A673 (cell line): ENCODE results near the gene ARMH3.

Experiments used
- EZH2 ChIP-seq: fragments of 200-600 bp; sonication (generic); IDR thresholded peaks from 2 replicates; pipeline ENCODE4 v1.6.1; 2017; ENCODE audit warnings: borderline replicate concordance, low read depth, mild to moderate bottlenecking, mixed read lengths, antibody characterized with exemption, low read length; ENCODE audit not compliant: poor library complexity, severe bottlenecking
- TF ChIP-seq, protein P1 (sequence below): fragments of 300-800, 200-600 bp; sonication (generic); conservative IDR thresholded peaks from 2 replicates; pipeline ENCODE4 v1.5.1; 2017; ENCODE audit warnings: low read depth, mild to moderate bottlenecking, antibody characterized with exemption, low read length, moderate library complexity, mixed read lengths

DNA sequence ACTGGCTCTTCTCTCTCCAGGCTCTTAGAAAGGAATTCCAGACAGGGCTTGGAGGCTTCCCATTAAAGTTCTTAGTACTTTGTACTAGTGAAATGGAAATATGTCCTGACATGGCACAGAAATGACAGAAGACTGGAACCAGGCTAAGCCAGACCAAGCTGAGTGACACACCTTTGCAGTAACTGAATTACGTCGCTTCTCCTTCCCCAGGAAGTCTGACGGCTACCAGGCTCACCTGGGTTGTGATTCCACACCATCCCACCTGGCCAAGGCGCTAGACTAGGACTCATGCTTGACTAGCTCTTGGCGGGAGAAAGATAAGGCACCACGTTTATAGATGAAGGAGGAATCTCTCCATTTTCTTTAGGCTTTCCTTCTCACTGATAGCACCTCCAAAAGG is 161.7 kb downstream of the ARMH3 start:
- TF ChIP-seq, protein P1, sequence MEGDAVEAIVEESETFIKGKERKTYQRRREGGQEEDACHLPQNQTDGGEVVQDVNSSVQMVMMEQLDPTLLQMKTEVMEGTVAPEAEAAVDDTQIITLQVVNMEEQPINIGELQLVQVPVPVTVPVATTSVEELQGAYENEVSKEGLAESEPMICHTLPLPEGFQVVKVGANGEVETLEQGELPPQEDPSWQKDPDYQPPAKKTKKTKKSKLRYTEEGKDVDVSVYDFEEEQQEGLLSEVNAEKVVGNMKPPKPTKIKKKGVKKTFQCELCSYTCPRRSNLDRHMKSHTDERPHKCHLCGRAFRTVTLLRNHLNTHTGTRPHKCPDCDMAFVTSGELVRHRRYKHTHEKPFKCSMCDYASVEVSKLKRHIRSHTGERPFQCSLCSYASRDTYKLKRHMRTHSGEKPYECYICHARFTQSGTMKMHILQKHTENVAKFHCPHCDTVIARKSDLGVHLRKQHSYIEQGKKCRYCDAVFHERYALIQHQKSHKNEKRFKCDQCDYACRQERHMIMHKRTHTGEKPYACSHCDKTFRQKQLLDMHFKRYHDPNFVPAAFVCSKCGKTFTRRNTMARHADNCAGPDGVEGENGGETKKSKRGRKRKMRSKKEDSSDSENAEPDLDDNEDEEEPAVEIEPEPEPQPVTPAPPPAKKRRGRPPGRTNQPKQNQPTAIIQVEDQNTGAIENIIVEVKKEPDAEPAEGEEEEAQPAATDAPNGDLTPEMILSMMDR: no peak
- no peak for TF ChIP-seq EZH2
